ENCODE measurements around the gene C1D. TPM values are rescaled to one million over a fixed set of nuclear protein-coding genes. Genes with fewer than 3 reads are reported as not detected.
"Not testable (repeated sequence)": the region's sequence is repeated elsewhere in the genome, so short reads cannot be mapped to it uniquely, and the experiment has no call there.

Gene C1D
- total and polyA plus RNA-seq, 2 experiments from 2014 or later = 30.1 to 39.7 TPM

GRCh38 chr2:67994716-67995115, 68.1 kb downstream of the C1D start:
- no peaks in the 10 kb centered on the region for H3K79me2 ChIP-seq (replicated peaks; ENCODE audit: insufficient read depth)
- no peaks in the 10 kb centered on the region for H3K36me3 ChIP-seq (ENCODE audit: insufficient read depth)
- no peaks in the 10 kb centered on the region for H4K20me1 ChIP-seq (replicated peaks; ENCODE audit: insufficient read depth)
- H3K27me3 Mint-ChIP-seq (ENCODE audit: insufficient read depth, low read depth, poor library complexity) = no peaks in the 10 kb centered on the region
- no peak overlapping the region for H3K4me2 ChIP-seq
- H3K4me3 Mint-ChIP-seq = no peak overlapping the region
- H3K4me1 Mint-ChIP-seq = no peaks in the 10 kb centered on the region
- DNase-seq (ENCODE audit: low spot score) (no peak), ATAC-seq (no peak)
- peaks cover 11% of the 10 kb centered on the region; the same call in 1 of the 2 replicates for H3K9me2 ChIP-seq (ENCODE audit: insufficient read depth)
- no peak overlapping the region for H3K4me3 ChIP-seq
- no peaks in the 10 kb centered on the region for H3K27me3 ChIP-seq (ENCODE audit: insufficient read depth)
- TF ChIP-seq REST (IDR thresholded peaks at IDR 0.05; ENCODE audit: unreplicated experiment) (no peak), EZH2phosphoT487 (IDR thresholded peaks at IDR 0.05; ENCODE audit: unreplicated experiment) (no peak), NANOG (IDR thresholded peaks at IDR 0.05; ENCODE audit: borderline replicate concordance) (no peak), STAT1 (IDR thresholded peaks at IDR 0.05; ENCODE audit: unreplicated experiment) (no peak), CREB1 (CRISPR knock-in tag; IDR thresholded peaks at IDR 0.05; ENCODE audit: low read depth) (no peak)
- no peaks in the 10 kb centered on the region for H3F3A ChIP-seq (replicated peaks; ENCODE audit: low read depth)
- no peak overlapping the region for H3K27ac Mint-ChIP-seq
- no peak overlapping the region for H2AFZ ChIP-seq
- H3K36me3 Mint-ChIP-seq (ENCODE audit: low read depth) = peaks cover 2% of the 10 kb centered on the region; the same call in 1 of the 3 replicates
- no peaks in the 10 kb centered on the region for H3K4me1 ChIP-seq (ENCODE audit: insufficient read depth)
- peaks cover 13% of the 10 kb centered on the region for H3K9me3 Mint-ChIP-seq
- no peak overlapping the region for H3K27ac ChIP-seq (ENCODE audit: low read depth)

- not testable (repeated sequence) for H3K4me3 Mint-ChIP-seq; H4K20me1 ChIP-seq (replicated peaks; ENCODE audit: insufficient read depth); H3K4me3 ChIP-seq; H3K4me1 Mint-ChIP-seq; H3K27ac Mint-ChIP-seq; H3K79me2 ChIP-seq (replicated peaks; ENCODE audit: insufficient read depth); ATAC-seq; H3K27me3 Mint-ChIP-seq (ENCODE audit: insufficient read depth, low read depth, poor library complexity); H3K36me3 ChIP-seq (ENCODE audit: insufficient read depth); H2AFZ ChIP-seq; H3K36me3 Mint-ChIP-seq (ENCODE audit: low read depth); H3K4me2 ChIP-seq; H3K27ac ChIP-seq (ENCODE audit: low read depth); H3F3A ChIP-seq (replicated peaks; ENCODE audit: low read depth); H3K4me1 ChIP-seq (ENCODE audit: insufficient read depth); H3K27me3 ChIP-seq (ENCODE audit: insufficient read depth); DNase-seq (ENCODE audit: low spot score)
- H3K9me3 Mint-ChIP-seq = peaks cover 13% of the 10 kb centered on the region; the same call in 2 of the 3 replicates
- H3K9me2 ChIP-seq (ENCODE audit: insufficient read depth) = peaks cover 10% of the 10 kb centered on the region; the same call in 1 of the 2 replicates
These were observed 68.7 kb downstream of the C1D start for GRCh38 chr2:67994069-67994468.

- H3K79me2 ChIP-seq (replicated peaks; ENCODE audit: insufficient read depth) = no peaks in the 10 kb centered on the region
- no peaks in the 10 kb centered on the region for H3F3A ChIP-seq (replicated peaks; ENCODE audit: low read depth)
- no peak overlapping the region for H3K27ac Mint-ChIP-seq
- H3K4me2 ChIP-seq = no peak overlapping the region
- TF ChIP-seq ETS1 (IDR thresholded peaks at IDR 0.05) = no peak
- no peak for TF ChIP-seq EZH2 (IDR thresholded peaks at IDR 0.05; ENCODE audit: low read depth, unreplicated experiment)
- TF ChIP-seq CREB1 (CRISPR knock-in tag; IDR thresholded peaks at IDR 0.05; ENCODE audit: low read depth) = no peak
- no peak for TF ChIP-seq STAT1 (IDR thresholded peaks at IDR 0.05; ENCODE audit: unreplicated experiment)
- TF ChIP-seq REST (IDR thresholded peaks at IDR 0.05; ENCODE audit: unreplicated experiment) = no peak
- no peak for TF ChIP-seq JUNB (IDR thresholded peaks at IDR 0.05; ENCODE audit: unreplicated experiment)
- TF ChIP-seq ZNF331 (CRISPR knock-in tag; IDR thresholded peaks at IDR 0.05; ENCODE audit: low read depth) = no peak
- TF ChIP-seq EZH2phosphoT487 (IDR thresholded peaks at IDR 0.05; ENCODE audit: unreplicated experiment) = no peak
- H3K9me3 Mint-ChIP-seq = peaks cover 13% of the 10 kb centered on the region; the same call in 2 of the 3 replicates
- ATAC-seq = no peak
- DNase-seq (ENCODE audit: low spot score) = no peak
- no peak overlapping the region for H3K27ac ChIP-seq (ENCODE audit: low read depth)
- no peak overlapping the region for H3K4me3 ChIP-seq
- H4K20me1 ChIP-seq (replicated peaks; ENCODE audit: insufficient read depth) = no peaks in the 10 kb centered on the region
- no peaks in the 10 kb centered on the region for H3K4me1 ChIP-seq (ENCODE audit: insufficient read depth)
- no peaks in the 10 kb centered on the region for H3K36me3 ChIP-seq (ENCODE audit: insufficient read depth)
- H3K36me3 Mint-ChIP-seq (ENCODE audit: low read depth) = peaks cover 2% of the 10 kb centered on the region; the same call in 1 of the 3 replicates
- no peak overlapping the region for H2AFZ ChIP-seq
- no peaks in the 10 kb centered on the region for H3K27me3 Mint-ChIP-seq (ENCODE audit: insufficient read depth, low read depth, poor library complexity)
- H3K4me3 Mint-ChIP-seq = no peak overlapping the region
- H3K27me3 ChIP-seq (ENCODE audit: insufficient read depth) = no peaks in the 10 kb centered on the region
- peaks cover 10% of the 10 kb centered on the region; the same call in 1 of the 2 replicates for H3K9me2 ChIP-seq (ENCODE audit: insufficient read depth)
- no peaks in the 10 kb centered on the region for H3K4me1 Mint-ChIP-seq
These were observed 69.5 kb downstream of the C1D start for GRCh38 chr2:67993329-67993728.

Data from GM23338 (cell line).